Liver (tissue), 9 donors: ENCODE results near the gene DDHD1. TPM values are rescaled to one million over a fixed set of nuclear protein-coding genes. Genes with fewer than 3 reads are reported as not detected.

ENCODE experiments used
- DNase-seq: peaks from one replicate; pipeline ENCODE4 v3.0.0-alpha.2; 2017; ENCODE audit warnings: low spot score
- H3K27ac ChIP-seq, 2 donors: one replicate each; pipeline ENCODE4 v1.7.0; 2013; ENCODE audit warnings: inconsistent platforms in 2 of 2, low read length in 2 of 2, control low read depth in 1 of 2, low read depth in 1 of 2, mild to moderate bottlenecking in 1 of 2
- H3K27me3 ChIP-seq, 4 donors: one replicate each; pipeline versions ENCODE4 v1.6.1 to v1.7.0; 2013; ENCODE audit warnings: low read length in 3 of 4, inconsistent platforms in 1 of 4, mild to moderate bottlenecking in 1 of 4, moderate library complexity in 1 of 4; ENCODE audit not compliant: control insufficient read depth in 4 of 4, insufficient read depth in 4 of 4
- H3K36me3 ChIP-seq, 4 donors: one replicate each; pipeline versions ENCODE4 v1.6.1 to v1.7.0; 2013; ENCODE audit warnings: low read length in 3 of 4, mild to moderate bottlenecking in 3 of 4, low read depth in 1 of 4, moderate library complexity in 1 of 4; ENCODE audit not compliant: control insufficient read depth in 4 of 4, insufficient read depth in 3 of 4
- H3K4me1 ChIP-seq, 4 donors: one replicate each; pipeline versions ENCODE4 v1.6.1 to v1.7.0; 2013; ENCODE audit warnings: low read length in 3 of 4, mild to moderate bottlenecking in 3 of 4, moderate library complexity in 1 of 4; ENCODE audit not compliant: control insufficient read depth in 4 of 4, insufficient read depth in 4 of 4
- H3K4me3 ChIP-seq, 3 donors: one replicate each; pipeline versions ENCODE4 v1.6.1 to v1.7.0; 2013; ENCODE audit warnings: low read length in 3 of 3, control low read depth in 1 of 3, low read depth in 1 of 3, mild to moderate bottlenecking in 1 of 3
- H3K9ac ChIP-seq, 2 donors: one replicate each; pipeline ENCODE4 v1.7.0; 2013; ENCODE audit warnings: low read length in 2 of 2, mild to moderate bottlenecking in 2 of 2, moderate library complexity in 2 of 2, control low read depth in 1 of 2, low read depth in 1 of 2
- H3K9me3 ChIP-seq, 4 donors: one replicate each; pipeline versions ENCODE4 v1.6.1 to v1.7.0; 2013; ENCODE audit warnings: low read length in 3 of 4; ENCODE audit not compliant: control insufficient read depth in 4 of 4
- CTCF ChIP-seq: fragments of 150-350 bp; IDR thresholded peaks from 2 replicates; pipeline ENCODE4 v1.5.1; 2017; ENCODE audit warnings: improper control_type of control experiment, low read depth, low read length; ENCODE audit not compliant: missing input control
- EGR1 ChIP-seq, 2 donors: IDR thresholded peaks; 2 replicates each; pipeline ENCODE4 v1.6.1; 2016 to 2018; ENCODE audit warnings: antibody characterized with exemption in 2 of 2, low read depth in 2 of 2
- FOXA1 ChIP-seq: IDR thresholded peaks from 2 replicates; pipeline ENCODE4 v1.6.1; 2016; ENCODE audit warnings: antibody characterized with exemption
- FOXA2 ChIP-seq: IDR thresholded peaks from 2 replicates; pipeline ENCODE4 v1.6.1; 2016; ENCODE audit warnings: antibody characterized with exemption
- GABPA ChIP-seq, 2 donors: IDR thresholded peaks in 1 of 2; conservative IDR thresholded peaks in 1 of 2; 2 replicates each; pipeline ENCODE4 v1.6.1; 2016; ENCODE audit warnings: antibody characterized with exemption in 2 of 2, mild to moderate bottlenecking in 1 of 2, moderate library complexity in 1 of 2
- HNF4A ChIP-seq, 2 donors: conservative IDR thresholded peaks; 2 replicates each; pipeline ENCODE4 v1.6.1; 2016; ENCODE audit warnings: antibody characterized with exemption in 2 of 2, mild to moderate bottlenecking in 2 of 2
- HNF4G ChIP-seq: IDR thresholded peaks from 2 replicates; pipeline ENCODE4 v1.6.1; 2016; ENCODE audit warnings: antibody characterized with exemption
- JUND ChIP-seq, 2 donors: IDR thresholded peaks; 2 replicates each; pipeline ENCODE4 v1.6.1; 2016; ENCODE audit warnings: antibody characterized with exemption in 2 of 2
- MAX ChIP-seq: IDR thresholded peaks from 2 replicates; pipeline ENCODE4 v1.6.1; 2016; ENCODE audit warnings: antibody characterized with exemption
- NR2F2 ChIP-seq: IDR thresholded peaks from 2 replicates; pipeline ENCODE4 v1.6.1; 2016; ENCODE audit warnings: antibody characterized with exemption
- RAD21 ChIP-seq, 2 donors: IDR thresholded peaks; 2 replicates each; pipeline ENCODE4 v1.6.1; 2016; ENCODE audit warnings: antibody characterized with exemption in 2 of 2, mild to moderate bottlenecking in 2 of 2
- REST ChIP-seq: IDR thresholded peaks from 2 replicates; pipeline ENCODE4 v1.6.1; 2016; ENCODE audit warnings: antibody characterized with exemption, mild to moderate bottlenecking
- RXRA ChIP-seq, 2 donors: IDR thresholded peaks; 2 replicates each; pipeline ENCODE4 v1.6.1; 2017 to 2018; ENCODE audit warnings: antibody characterized with exemption in 2 of 2, mild to moderate bottlenecking in 1 of 2
- SP1 ChIP-seq: IDR thresholded peaks from 2 replicates; pipeline ENCODE4 v1.6.1; 2018; ENCODE audit warnings: antibody characterized with exemption, mild to moderate bottlenecking
- TAF1 ChIP-seq: conservative IDR thresholded peaks from 2 replicates; pipeline ENCODE4 v1.6.1; 2016; ENCODE audit warnings: antibody characterized with exemption, mild to moderate bottlenecking
- YY1 ChIP-seq: IDR thresholded peaks from 2 replicates; pipeline ENCODE4 v1.6.1; 2016; ENCODE audit warnings: antibody characterized with exemption, mild to moderate bottlenecking
- ZBTB33 ChIP-seq: IDR thresholded peaks from 2 replicates; pipeline ENCODE4 v1.6.1; 2016; ENCODE audit warnings: antibody characterized with exemption
- WGBS: extraction: QIAGEN DNeasy Blood & Tissue Kit; methylation state at CpG from one replicate; pipeline ENCODE4 v1.1.7; 2013; 5-methylcytosine and 5-hydroxymethylcytosine counted together
- polyA plus RNA-seq, 2 donors: library from polyadenylated mRNA; stranded (reverse) in 1 of 2; unstranded in 1 of 2; fragments of 200-250 nt in 1 of 2; fragments of >200 nt in 1 of 2; fragmentation: Nextera tagmentation in 1 of 2; extraction: Ambion mirVana in 1 of 2; gene quantifications; one replicate each; pipeline versions ENCODE4 v1.2.1 to v1.2.3, GENCODE V29; 2013 to 2015
- total RNA-seq, 2 donors: library from RNA; depleted of rRNA; stranded (reverse); fragments of >200 nt; gene quantifications; one replicate each; pipeline ENCODE4 v1.2.3, GENCODE V29; 2014
- donor health status: healthy.
- donor health status: healthy.
- donor health status: healthy.
- donor health status: healthy.
- donor health status: healthy.

The DDHD1 gene
- total and polyA plus RNA-seq, 4 donors, result 1.3 to 14.3 (median 5.2) TPM

DNA sequence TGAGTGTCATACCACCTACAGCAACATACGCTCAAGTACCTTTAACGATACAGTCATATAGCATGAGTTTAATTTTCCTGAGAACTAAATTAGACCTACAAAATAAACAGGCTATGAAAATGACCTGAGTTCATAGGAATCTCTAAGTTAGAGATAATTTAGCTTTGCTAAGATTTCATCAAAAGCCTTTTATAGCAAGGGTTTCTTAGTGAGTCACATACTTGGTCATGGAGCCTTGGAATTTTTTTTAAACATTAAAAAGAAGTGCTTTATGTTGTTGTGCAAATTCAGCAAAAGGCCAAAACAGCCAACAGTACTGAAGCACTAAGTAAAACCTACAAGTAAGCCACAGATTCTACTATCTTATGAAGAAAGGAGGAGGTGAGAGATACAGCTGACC lies 108.6 kb downstream of the DDHD1 start:
- H3K36me3 ChIP-seq, result no peaks in the 10 kb centered on the region
- peaks cover 2 to 19% (median 17%) of the 10 kb centered on the region in 4 donors for H3K4me1 ChIP-seq
- H3K27me3 ChIP-seq, result no peaks in the 10 kb centered on the region
- TF ChIP-seq MAX (no peak), ZBTB33 (no peak), RAD21 (IDR thresholded peaks at IDR 0.05) (no peak), HNF4G (no peak)
- no peak for DNase-seq
- H3K27ac ChIP-seq, result no peak overlapping the region
- no peaks in the 10 kb centered on the region for H3K9me3 ChIP-seq
- no peak overlapping the region for H3K9ac ChIP-seq
- no peak overlapping the region for H3K4me3 ChIP-seq
- WGBS, result 92% methylated on average over 2 of the region's 2 CpGs

GRCh38 chr14:53043027-53043581 lies 110.0 kb downstream of the DDHD1 start:
- H3K36me3 ChIP-seq, result peaks cover 0 to 4% (median 0%) of the 10 kb centered on the region in 4 donors
- H3K4me3 ChIP-seq, result peak overlapping the region in 2 of 3 donors; percentile 1
- peak overlapping the region; percentile 70 to 71 for H3K27ac ChIP-seq
- H3K4me1 ChIP-seq, result peaks cover 2 to 19% (median 17%) of the 10 kb centered on the region in 4 donors
- no peak for DNase-seq
- no peaks in the 10 kb centered on the region for H3K9me3 ChIP-seq
- H3K9ac ChIP-seq, result peak overlapping the region in 1 of 2 donors; percentile 73
- WGBS, result 36% methylated on average over 7 of the region's 7 CpGs
- no peak for TF ChIP-seq TAF1
- TF ChIP-seq RXRA (IDR thresholded peaks at IDR 0.05), result peak in 1 of 2 donors; percentile 33
- TF ChIP-seq HNF4A (conservative IDR thresholded peaks at IDR 0.05), result peak in 1 of 2 donors; percentile 29
- no peaks in the 10 kb centered on the region for H3K27me3 ChIP-seq

DNA sequence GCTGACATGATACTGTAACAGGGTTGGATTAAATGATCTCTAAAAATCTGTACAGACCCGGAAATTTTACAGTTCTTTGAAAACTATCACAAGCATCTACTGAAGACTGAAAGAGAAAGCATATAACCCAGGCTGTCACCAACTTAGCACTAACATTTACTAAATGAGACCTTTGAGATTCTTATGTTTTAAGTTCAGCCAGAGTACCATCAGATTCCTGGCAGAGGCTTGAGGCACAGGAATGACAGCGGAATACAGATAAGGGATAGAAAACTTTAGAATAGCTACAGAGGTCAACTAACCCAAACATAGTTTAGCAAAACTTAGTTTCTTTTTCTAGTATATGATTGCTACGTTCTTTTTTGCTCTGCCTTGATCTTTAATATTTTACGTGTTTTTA lies 110.6 kb downstream of the DDHD1 start:
- 24% methylated on average over 4 of the region's 4 CpGs for WGBS
- Histone ChIP-seq H3K4me3 (peak overlapping the region in 2 of 3 donors; percentile 1), H3K9ac (peak overlapping the region in 1 of 2 donors; percentile 73), H3K27ac (peak overlapping the region; percentile 70 to 71), H3K4me1 (peaks cover 2 to 19% (median 17%) of the 10 kb centered on the region in 4 donors), H3K27me3 (no peaks in the 10 kb centered on the region), H3K9me3 (no peaks in the 10 kb centered on the region), H3K36me3 (peaks cover 0 to 4% (median 0%) of the 10 kb centered on the region in 4 donors)
- DNase-seq, result no peak
- TF ChIP-seq RAD21 (IDR thresholded peaks at IDR 0.05) (peak; percentile 20 to 29), TAF1 (no peak), ZBTB33 (peak; percentile 44), HNF4G (peak; percentile 71), REST (no peak), JUND (IDR thresholded peaks at IDR 0.05) (peak; percentile 55 to 77), SP1 (peak; percentile 91), CTCF (no peak), RXRA (IDR thresholded peaks at IDR 0.05) (peak; percentile 90 to 95), GABPA (IDR thresholded peaks at IDR 0.05 in 1 of 2, conservative IDR thresholded peaks at IDR 0.05 in 1 of 2) (no peak), FOXA1 (no peak), MAX (peak; percentile 36), HNF4A (conservative IDR thresholded peaks at IDR 0.05) (peak; percentile 87 to 91), FOXA2 (no peak), YY1 (peak; percentile 34), EGR1 (IDR thresholded peaks at IDR 0.05; ENCODE audit: low read depth in 2 of 2) (no peak), NR2F2 (peak; percentile 66)
